NT2/D1 (cell line): ENCODE data around the gene AMBP.

ENCODE experiments used
- SUZ12 ChIP-seq: IDR thresholded peaks from 2 replicates; pipeline ENCODE4 v1.6.1; 2011; ENCODE audit not compliant: insufficient read length, insufficient read depth; ENCODE audit errors: extremely low read depth
- YY1 ChIP-seq: IDR thresholded peaks from 2 replicates; pipeline ENCODE4 v1.6.1; 2011; ENCODE audit not compliant: insufficient read length, insufficient read depth
- ZNF274 ChIP-seq: IDR thresholded peaks from 2 replicates; pipeline ENCODE4 v1.6.1; 2011; ENCODE audit warnings: mild to moderate bottlenecking, low read depth, low read length

DNA sequence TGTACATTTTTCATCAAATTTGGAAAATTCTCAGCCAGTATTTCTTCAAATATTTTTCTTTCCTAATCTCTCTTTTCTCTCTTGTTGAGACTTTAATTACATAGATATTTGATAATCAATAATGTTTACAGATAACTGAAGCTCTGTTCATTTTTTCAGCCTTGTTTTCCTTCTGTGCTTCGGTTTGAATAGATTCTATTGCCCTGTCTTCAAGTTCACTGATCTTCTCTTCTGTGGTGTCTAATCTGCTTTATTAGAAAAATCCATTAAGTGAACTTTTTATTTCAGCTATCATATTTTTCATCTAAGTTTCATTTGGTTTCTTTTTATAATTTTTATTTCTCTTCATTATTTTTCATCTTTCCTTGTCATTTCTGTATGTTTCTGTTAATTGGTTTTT, 54.1 kb downstream of the AMBP start:
- no peak for TF ChIP-seq ZNF274
- no peak for TF ChIP-seq YY1
- TF ChIP-seq SUZ12, result no peak
